Activated CD8-positive, alpha-beta T cell treated with anti-CD3 and anti-CD28 coated beads, Interleukin-2, amount 10 ng/mL, durations not matched to agents 7 days and 5 days (primary cell): ENCODE measurements around the gene SIRPG. TPM values are rescaled to one million over a fixed set of nuclear protein-coding genes. Genes with fewer than 3 reads are reported as not detected.
A peak's percentile ranks its signal among the peaks of the same experiment; 100 is the strongest.
"Not testable (repeated sequence)": the region's sequence is repeated elsewhere in the genome, so short reads cannot be mapped to it uniquely, and the experiment has no call there.

Experiments used
- ATAC-seq: fragments of 150-1000 bp; cut with Tn5 transposase; one replicate; pipeline ENCODE4 v1.10.0; 2021; ENCODE audit warnings: moderate library complexity
- CTCF ChIA-PET: fragments of 350-600 bp; sonication (Branson Sonifier 250); formaldehyde crosslinking; loops from one replicate; lab custom pipeline; 2021; ENCODE audit warnings: antibody characterized with exemption; lab: Charles Lee
- POLR2A ChIA-PET: fragments of 350-600 bp; sonication (Branson Sonifier 250); formaldehyde crosslinking; loops from one replicate; lab custom pipeline; 2021; ENCODE audit warnings: antibody characterized with exemption; lab: Charles Lee
- DNase-seq: peaks from one replicate; pipeline ENCODE4 v3.0.0-alpha.2; 2020
- H3K27ac Mint-ChIP-seq: one replicate; pipeline ENCODE4 v1.8.0; 2021; ENCODE audit warnings: mild to moderate bottlenecking, mixed read lengths
- H3K27me3 Mint-ChIP-seq: one replicate; pipeline ENCODE4 v1.8.0; 2021; ENCODE audit warnings: low read depth, mixed read lengths
- H3K36me3 Mint-ChIP-seq: one replicate; pipeline ENCODE4 v1.8.0; 2021; ENCODE audit warnings: low read depth, mixed read lengths
- H3K4me1 Mint-ChIP-seq: one replicate; pipeline ENCODE4 v1.8.0; 2021; ENCODE audit warnings: low read depth, mixed read lengths
- H3K4me3 Mint-ChIP-seq: one replicate; pipeline ENCODE4 v1.8.0; 2021; ENCODE audit warnings: mild to moderate bottlenecking, mixed read lengths
- H3K9me3 Mint-ChIP-seq: one replicate; pipeline ENCODE4 v1.8.0; 2022; ENCODE audit warnings: mixed read lengths; ENCODE audit not compliant: insufficient read depth
- total RNA-seq, 2 experiments: library from RNA; stranded (reverse); gene quantifications; one replicate each; pipeline ENCODE4 v1.2.3, GENCODE V29; 2021

The SIRPG gene
- total RNA-seq, 2 experiments from 2014 or later = 112 to 123 TPM

DNA sequence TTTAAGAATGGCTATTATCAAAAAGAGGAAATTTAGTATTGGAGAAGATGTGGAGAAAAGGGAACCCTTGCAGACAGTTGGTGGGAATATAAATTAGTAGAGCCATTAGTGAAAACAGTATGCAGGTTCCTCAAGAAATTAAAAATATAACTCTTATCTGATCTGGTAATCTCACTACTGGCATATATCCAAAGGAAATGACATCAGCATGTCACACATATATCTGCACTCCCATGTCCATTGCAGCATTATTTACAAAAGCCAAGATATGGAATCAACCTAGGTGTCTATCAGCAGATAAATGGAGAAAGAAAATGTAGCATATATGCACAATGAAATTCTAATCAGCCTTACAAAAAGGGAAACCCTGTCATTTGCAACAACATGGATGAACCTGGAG is 2.6 kb downstream of the SIRPG start:
- Mint-ChIP-seq H3K4me1 (peaks cover 79% of the 10 kb centered on the region), H3K27me3 (no peaks in the 10 kb centered on the region), H3K4me3 (peak overlapping the region; percentile 83), H3K9me3 (peaks cover 19% of the 10 kb centered on the region), H3K36me3 (peaks cover 66% of the 10 kb centered on the region), H3K27ac (peak overlapping the region; percentile 89)
- POLR2A ChIA-PET = interaction anchor here (1.0 to 3.3 kb wide), 4 partner anchors 12 to 22 kb away, joined by 3 to 31 read pairs (median 10); no protein-coding TSS in a partner anchor
- CTCF ChIA-PET = interaction anchor here (0.9 to 1.0 kb wide), 2 partner anchors 80 to 122 kb away, joined by 3 to 4 read pairs; no protein-coding TSS in a partner anchor
- DNase-seq (peak; percentile 22), ATAC-seq (no peak)

DNA sequence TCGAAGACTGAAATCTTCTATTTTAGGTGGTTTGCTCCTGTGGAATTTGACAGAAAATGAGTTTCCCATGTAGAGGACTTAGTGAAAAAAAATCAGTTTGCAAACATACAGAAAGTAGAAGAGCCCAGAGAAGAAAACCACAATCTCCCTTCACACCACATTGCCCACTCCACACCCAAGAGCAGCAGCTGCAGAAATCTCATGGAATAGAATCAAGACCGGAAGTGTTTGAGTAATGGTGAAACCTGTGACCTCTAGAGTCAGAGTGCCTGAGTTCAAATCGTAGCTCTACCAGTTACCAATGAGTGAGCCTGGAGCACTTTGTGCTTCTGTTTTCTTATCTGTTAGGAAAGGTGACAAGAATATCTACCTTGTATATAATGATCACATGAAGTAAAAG is 4.6 kb downstream of the SIRPG start:
- Mint-ChIP-seq H3K36me3 (peaks cover 59% of the 10 kb centered on the region), H3K4me3 (peak overlapping the region; percentile 43), H3K4me1 (peaks cover 74% of the 10 kb centered on the region), H3K27me3 (no peaks in the 10 kb centered on the region), H3K9me3 (peaks cover 19% of the 10 kb centered on the region), H3K27ac (peak overlapping the region; percentile 71)
- ChIA-PET POLR2A (interaction anchor here (0.6 kb wide), 1 partner anchor 8 kb away, joined by 3 read pairs; no protein-coding TSS in a partner anchor), CTCF (no interaction called here)
- DNase-seq (peak; percentile 51), ATAC-seq (peak; percentile 21)

DNA sequence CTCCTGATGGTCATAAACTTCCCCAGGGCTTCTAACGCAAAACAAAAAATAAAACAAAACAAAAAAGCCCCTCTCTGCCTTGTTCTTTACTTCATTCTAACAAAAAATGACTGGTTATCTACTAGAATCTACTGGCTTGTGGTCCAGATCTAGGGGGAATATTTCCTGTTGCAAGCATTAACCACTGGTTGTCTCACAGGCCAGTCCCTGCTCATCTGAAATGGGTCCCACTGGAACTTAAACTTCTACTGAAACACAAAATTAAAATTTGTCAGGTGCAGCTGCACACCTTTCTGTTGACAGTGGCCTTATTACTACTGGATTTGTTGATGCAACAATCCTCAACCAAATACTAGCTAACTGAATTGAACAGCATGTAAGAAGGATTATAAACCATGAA is 5.5 kb downstream of the SIRPG start:
- Mint-ChIP-seq H3K4me3 (peak overlapping the region; percentile 19), H3K4me1 (peaks cover 76% of the 10 kb centered on the region), H3K27me3 (no peaks in the 10 kb centered on the region), H3K36me3 (peaks cover 58% of the 10 kb centered on the region), H3K27ac (peak overlapping the region; percentile 51), H3K9me3 (peaks cover 19% of the 10 kb centered on the region)
- peak; percentile 28 for ATAC-seq
- ChIA-PET POLR2A (no interaction called here), CTCF (interaction anchor here (1.6 to 2.5 kb wide), 2 partner anchors 8 to 82 kb away, joined by 4 to 13 read pairs; no protein-coding TSS in a partner anchor)
- DNase-seq = peak; percentile 28

DNA sequence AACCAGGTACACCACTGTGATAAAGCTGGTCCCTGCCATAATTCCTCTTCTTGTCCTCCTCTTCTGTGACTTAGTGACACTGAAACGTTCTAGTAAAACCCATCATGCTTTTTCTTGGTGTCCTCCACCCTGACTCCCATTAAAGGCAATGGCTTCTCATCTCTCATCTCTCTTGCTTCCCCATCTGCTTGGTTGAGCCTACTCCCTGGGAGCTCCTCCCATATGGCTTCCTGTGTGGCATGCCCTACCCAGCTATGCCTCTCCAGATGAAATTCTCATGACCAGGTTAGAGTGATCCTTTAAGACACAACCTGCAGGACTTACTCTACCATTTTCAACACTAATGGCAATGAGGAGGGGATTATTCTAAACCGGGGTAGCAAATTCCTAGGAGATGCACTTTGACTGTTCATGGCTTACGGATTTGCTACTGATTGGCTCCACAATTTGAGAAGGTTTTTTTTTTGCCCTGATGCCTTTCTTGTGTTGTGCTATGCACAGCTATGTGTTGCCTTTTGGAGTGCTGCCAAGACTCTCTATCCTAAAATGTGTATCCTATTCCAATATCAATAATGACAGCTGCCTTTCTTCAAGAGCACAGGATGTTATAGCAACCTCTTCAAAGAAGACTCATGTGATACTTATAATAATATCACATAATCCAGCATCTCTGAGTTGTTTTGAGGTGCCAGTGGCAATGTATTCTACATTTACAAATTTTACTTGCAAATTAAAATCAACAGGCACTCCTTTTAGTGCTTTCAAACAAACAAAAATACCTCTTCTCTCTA is 6.1 kb downstream of the SIRPG start:
- POLR2A ChIA-PET = interaction anchor here (0.6 to 0.9 kb wide), 3 partner anchors 10 to 34 kb away, joined by 3 to 5 read pairs (median 3); no protein-coding TSS in a partner anchor
- Mint-ChIP-seq H3K4me3 (peak overlapping the region; percentile 19), H3K36me3 (peaks cover 54% of the 10 kb centered on the region), H3K27me3 (no peaks in the 10 kb centered on the region), H3K4me1 (peaks cover 83% of the 10 kb centered on the region), H3K9me3 (peaks cover 19% of the 10 kb centered on the region), H3K27ac (peak overlapping the region; percentile 74)
- CTCF ChIA-PET = interaction anchor here (1.1 to 2.7 kb wide), 5 partner anchors 9 to 148 kb away, joined by 3 to 13 read pairs (median 6); no protein-coding TSS in a partner anchor
- ATAC-seq = peak; percentile 19
- no peak for DNase-seq

DNA sequence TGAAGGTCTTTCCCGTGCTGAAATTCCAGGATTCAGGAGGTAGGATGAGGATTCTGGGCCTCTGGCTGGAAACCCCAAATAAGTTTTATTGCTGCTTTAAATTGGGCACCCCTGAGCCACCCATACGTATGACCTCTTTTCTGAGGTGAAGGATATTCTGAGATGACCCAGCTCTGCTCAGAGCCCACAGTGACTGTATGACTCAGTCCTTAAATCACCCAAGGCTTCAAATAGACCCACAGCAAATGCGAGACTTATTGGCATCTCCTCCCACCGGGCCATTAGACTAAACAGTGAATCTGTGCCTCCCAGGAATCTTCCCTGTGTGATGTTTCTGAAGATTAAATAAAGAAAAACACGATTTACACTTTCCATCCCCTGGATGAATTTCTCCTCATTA is 9.5 kb downstream of the SIRPG start:
- H3K9me3 Mint-ChIP-seq = peaks cover 5% of the 10 kb centered on the region
- no peak overlapping the region for H3K4me3 Mint-ChIP-seq
- peaks cover 27% of the 10 kb centered on the region for H3K36me3 Mint-ChIP-seq
- H3K27ac Mint-ChIP-seq = peak overlapping the region; percentile 35
- ChIA-PET CTCF (interaction anchor here (1.2 to 1.8 kb wide), 3 partner anchors 29 to 129 kb away, joined by 3 to 6 read pairs (median 3); no protein-coding TSS in a partner anchor), POLR2A (interaction anchor here (0.6 kb wide), 1 partner anchor 77 kb away, joined by 3 read pairs; no protein-coding TSS in a partner anchor)
- no peak for ATAC-seq
- H3K4me1 Mint-ChIP-seq = peaks cover 70% of the 10 kb centered on the region
- no peak for DNase-seq
- no peaks in the 10 kb centered on the region for H3K27me3 Mint-ChIP-seq

DNA sequence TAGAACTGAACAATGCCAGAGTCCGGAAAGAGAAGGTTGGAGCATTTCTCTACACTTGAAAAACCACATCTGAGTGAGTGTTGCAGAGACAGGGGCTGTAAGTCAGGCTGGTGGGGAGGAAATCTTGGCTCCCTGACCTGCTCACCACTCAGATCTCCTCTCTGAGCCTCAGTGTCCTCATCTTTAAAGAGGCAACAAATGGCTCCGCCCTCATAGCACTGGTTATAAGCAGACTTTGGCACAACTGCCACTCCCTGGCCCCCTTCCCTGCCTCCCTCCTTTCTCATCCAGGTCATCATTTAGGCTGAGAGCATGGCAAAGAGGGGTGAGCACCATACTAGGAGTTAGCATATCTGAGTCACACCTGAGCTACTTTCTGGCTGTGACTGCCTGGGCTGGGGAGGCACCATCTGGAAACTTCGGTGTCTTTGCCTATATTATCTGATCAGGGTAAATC is 10.6 kb downstream of the SIRPG start:
- Mint-ChIP-seq H3K27ac (peak overlapping the region; percentile 81), H3K36me3 (peaks cover 18% of the 10 kb centered on the region), H3K4me3 (peak overlapping the region; percentile 39), H3K9me3 (peaks cover 4% of the 10 kb centered on the region), H3K4me1 (peaks cover 61% of the 10 kb centered on the region), H3K27me3 (no peaks in the 10 kb centered on the region)
- ChIA-PET CTCF (interaction anchor here (1.1 to 1.5 kb wide), 4 partner anchors 19 to 130 kb away, joined by 3 to 4 read pairs (median 3); no protein-coding TSS in a partner anchor), POLR2A (interaction anchor here (1.0 kb wide), 1 partner anchor 30 kb away, joined by 3 read pairs; no protein-coding TSS in a partner anchor)
- ATAC-seq (peak; percentile 71), DNase-seq (no peak)

DNA sequence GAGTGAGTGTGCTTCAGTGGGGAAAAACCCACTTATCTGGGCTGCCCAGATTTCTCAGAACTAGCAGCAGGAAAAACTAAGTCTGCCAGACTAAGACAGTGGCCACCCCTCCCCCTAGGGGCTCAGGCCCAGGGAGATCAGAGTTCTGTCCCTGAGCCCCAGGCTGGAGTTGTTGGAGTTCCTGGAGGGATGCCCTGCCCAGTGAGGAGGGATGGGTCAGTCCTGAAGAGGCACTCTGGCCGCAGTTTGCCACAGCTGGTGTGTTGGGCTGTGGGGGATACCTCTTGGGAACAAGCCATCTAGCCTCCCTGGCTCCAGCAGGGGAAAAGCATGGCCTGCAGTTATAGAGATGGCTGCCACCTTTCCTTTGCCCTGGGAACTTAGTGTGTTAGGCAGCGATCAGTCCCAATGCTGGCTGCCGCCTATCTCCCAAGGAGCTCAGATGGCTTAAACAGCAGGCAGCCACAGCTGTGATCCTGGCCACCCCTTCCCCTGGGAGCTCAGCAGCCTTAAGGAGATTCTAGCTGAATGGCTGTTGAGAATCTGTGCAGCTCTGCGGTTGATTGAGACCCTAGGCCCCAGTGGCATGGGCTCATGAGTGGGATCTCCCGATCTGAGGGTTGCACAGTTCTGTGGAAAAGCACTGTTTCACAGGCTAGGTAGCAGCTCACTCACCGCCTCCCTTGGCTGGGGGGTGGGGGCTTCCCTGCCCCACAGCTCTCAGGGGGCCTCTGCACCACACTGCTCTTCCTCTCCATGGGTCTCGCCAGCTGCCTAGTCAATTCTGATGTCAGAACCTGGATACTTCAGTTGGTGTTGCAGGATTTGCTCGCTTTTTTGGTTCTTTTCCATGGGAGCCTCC is 13.2 kb downstream of the SIRPG start:
- H3K27ac Mint-ChIP-seq = no peak overlapping the region
- no peak for DNase-seq
- H3K4me3 Mint-ChIP-seq = no peak overlapping the region
- POLR2A ChIA-PET = interaction anchor here (0.6 kb wide), 1 partner anchor 9 kb away, joined by 3 read pairs; no protein-coding TSS in a partner anchor
- ATAC-seq = no peak
- H3K9me3 Mint-ChIP-seq = peaks cover 11% of the 10 kb centered on the region
- CTCF ChIA-PET = no interaction called here
- H3K27me3 Mint-ChIP-seq = no peaks in the 10 kb centered on the region
- peaks cover 5% of the 10 kb centered on the region for H3K36me3 Mint-ChIP-seq
- peaks cover 46% of the 10 kb centered on the region for H3K4me1 Mint-ChIP-seq

DNA sequence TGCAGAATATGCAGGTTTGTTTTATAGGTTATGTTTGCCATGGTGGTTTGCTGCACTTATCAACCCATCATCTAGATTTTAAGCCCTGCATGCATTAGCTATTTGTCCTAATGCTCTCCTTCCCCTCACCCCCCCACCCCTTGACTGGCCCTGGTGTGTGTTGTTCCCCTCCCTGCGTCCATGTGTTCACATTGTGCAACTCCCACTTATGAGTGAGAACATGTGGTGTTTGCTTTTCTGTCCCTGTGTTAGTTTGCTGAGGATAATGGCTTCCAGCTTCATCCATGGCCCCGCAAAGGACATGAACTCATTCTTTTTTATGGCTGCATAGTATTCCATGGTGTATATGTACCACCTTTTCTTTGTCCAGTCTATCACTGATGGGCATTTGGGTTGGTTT is 18.9 kb downstream of the SIRPG start:
- DNase-seq, H3K27me3 Mint-ChIP-seq, CTCF ChIA-PET, ATAC-seq, H3K27ac Mint-ChIP-seq, H3K4me3 Mint-ChIP-seq, POLR2A ChIA-PET: not testable (repeated sequence)
- Mint-ChIP-seq H3K36me3 (peaks cover 52% of the 10 kb centered on the region), H3K4me1 (peaks cover 31% of the 10 kb centered on the region), H3K9me3 (peaks cover 11% of the 10 kb centered on the region)

DNA sequence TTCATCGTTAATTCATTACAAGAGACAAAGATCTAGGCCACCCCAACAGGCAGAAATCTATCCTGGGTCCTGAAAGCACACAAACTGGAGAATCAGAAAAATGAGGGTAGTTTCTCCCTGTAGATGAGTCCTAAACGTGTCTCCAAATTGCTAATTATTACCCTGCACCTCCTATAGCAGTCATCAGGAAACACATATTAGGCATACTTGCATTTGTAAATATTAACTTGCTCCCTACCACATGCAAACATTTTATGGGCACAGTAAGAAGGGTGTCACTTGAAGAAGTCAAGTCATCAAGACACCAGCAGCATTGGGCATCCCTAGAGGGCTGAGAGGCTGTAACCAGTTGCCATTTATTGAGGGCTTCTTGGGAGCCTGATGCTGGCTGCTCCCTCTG is 19.8 kb downstream of the SIRPG start:
- ChIA-PET POLR2A (no interaction called here), CTCF (interaction anchor here (0.8 kb wide), 1 partner anchor 139 kb away, joined by 3 read pairs; no protein-coding TSS in a partner anchor)
- peaks cover 59% of the 10 kb centered on the region for H3K36me3 Mint-ChIP-seq
- no peak for DNase-seq
- peaks cover 38% of the 10 kb centered on the region for H3K4me1 Mint-ChIP-seq
- H3K27ac Mint-ChIP-seq = no peak overlapping the region
- ATAC-seq = no peak
- no peak overlapping the region for H3K4me3 Mint-ChIP-seq
- H3K9me3 Mint-ChIP-seq = peaks cover 11% of the 10 kb centered on the region
- no peaks in the 10 kb centered on the region for H3K27me3 Mint-ChIP-seq

DNA sequence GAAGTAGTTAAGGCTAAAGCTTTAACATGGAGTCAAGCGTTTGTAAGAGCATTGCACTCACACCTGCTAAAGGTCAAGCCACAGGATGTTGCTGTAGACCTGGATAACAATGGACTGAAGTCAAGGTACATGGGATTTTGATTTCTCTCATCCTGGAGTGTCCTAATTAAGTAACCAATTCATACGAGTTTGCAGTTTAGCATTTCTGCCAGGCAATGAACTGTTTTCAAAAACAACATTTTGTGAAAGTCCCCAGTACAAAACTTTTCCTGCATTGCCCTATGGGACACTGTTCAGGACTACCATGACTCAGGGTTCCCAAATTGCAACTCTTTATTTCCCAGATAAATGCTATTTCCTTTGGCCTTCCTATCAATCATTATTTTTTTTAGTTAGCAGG is 20.4 kb downstream of the SIRPG start:
- no peak for ATAC-seq
- Mint-ChIP-seq H3K4me3 (no peak overlapping the region), H3K4me1 (peaks cover 43% of the 10 kb centered on the region), H3K36me3 (peaks cover 65% of the 10 kb centered on the region), H3K27me3 (no peaks in the 10 kb centered on the region), H3K27ac (no peak overlapping the region), H3K9me3 (peaks cover 11% of the 10 kb centered on the region)
- ChIA-PET CTCF (interaction anchor here (1.3 kb wide), 1 partner anchor 127 kb away, joined by 3 read pairs; no protein-coding TSS in a partner anchor), POLR2A (no interaction called here)
- DNase-seq = peak; percentile 4

DNA sequence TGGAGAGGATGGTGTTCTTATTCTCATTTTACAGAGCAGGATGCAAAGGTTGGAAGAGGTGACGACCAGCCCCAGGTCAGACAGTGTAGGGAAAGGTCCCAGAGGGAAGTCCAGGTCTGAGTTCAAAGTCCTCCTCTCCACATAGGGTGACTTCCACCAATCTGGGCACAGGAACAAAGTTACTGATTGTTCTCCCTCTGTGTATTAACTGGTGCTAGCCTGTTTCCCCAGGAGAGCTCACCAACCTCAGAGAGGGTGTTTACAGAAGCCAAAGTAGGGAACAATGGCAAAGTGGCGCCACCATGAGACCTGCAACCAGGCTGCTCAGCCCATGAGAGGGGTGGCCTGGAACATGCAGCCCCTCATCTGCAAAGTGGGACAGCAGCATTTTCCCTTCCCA is 21.0 kb downstream of the SIRPG start:
- Mint-ChIP-seq H3K9me3 (peaks cover 11% of the 10 kb centered on the region), H3K27ac (no peak overlapping the region), H3K27me3 (no peaks in the 10 kb centered on the region), H3K4me3 (no peak overlapping the region), H3K36me3 (peaks cover 71% of the 10 kb centered on the region), H3K4me1 (peaks cover 49% of the 10 kb centered on the region)
- DNase-seq (no peak), ATAC-seq (no peak)
- ChIA-PET POLR2A (no interaction called here), CTCF (interaction anchor here (1.3 kb wide), 1 partner anchor 127 kb away, joined by 3 read pairs; no protein-coding TSS in a partner anchor)
